ENCODE measurements around the gene PRSS16.
"Not testable (repeated sequence)": the region's sequence is repeated elsewhere in the genome, so short reads cannot be mapped to it uniquely, and the experiment has no call there.

Gene PRSS16, protein sequence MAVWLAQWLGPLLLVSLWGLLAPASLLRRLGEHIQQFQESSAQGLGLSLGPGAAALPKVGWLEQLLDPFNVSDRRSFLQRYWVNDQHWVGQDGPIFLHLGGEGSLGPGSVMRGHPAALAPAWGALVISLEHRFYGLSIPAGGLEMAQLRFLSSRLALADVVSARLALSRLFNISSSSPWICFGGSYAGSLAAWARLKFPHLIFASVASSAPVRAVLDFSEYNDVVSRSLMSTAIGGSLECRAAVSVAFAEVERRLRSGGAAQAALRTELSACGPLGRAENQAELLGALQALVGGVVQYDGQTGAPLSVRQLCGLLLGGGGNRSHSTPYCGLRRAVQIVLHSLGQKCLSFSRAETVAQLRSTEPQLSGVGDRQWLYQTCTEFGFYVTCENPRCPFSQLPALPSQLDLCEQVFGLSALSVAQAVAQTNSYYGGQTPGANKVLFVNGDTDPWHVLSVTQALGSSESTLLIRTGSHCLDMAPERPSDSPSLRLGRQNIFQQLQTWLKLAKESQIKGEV

DNA sequence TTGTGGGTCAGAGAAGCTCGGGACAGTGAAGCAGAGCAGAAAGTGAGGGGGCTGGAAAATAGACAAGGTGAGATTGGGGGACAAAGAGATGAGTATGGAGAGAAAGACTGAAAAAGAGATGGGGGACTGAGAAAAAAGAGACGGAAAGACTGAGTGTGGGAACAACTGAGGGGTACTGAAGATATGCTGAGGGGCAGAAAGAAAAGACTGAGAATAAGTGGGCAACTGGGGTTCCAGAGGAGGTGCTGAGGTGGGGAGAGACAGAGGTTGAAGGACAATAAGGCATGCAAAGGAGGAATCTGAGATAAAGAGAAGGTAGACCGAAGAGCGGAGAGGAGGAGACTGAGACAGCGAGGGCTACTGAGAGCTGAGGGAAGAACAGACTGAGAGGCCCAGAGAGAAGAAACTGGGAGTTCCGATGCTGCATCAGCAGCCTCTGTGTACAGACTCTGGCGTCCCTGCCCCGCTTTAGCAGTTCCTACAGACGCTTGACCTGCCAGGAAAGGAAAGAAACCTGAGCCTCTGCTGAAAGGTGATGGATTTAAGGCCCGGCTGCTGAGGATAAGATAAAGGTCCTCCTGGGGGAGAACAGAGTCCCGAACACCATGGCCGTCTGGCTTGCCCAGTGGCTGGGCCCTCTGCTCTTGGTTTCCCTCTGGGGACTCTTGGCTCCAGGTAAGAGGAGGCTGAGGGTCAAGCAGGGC, at the start of gene PRSS16:
Gene PRSS16, plus strand, starts transcription at position 569 of the 704 bp plus-strand sequence. Its CDS starts 37 bp downstream, at position 606.
- DNase-seq, result no peak

- DNase-seq, result no peak
These were observed 41.9 kb upstream of the PRSS16 start for GRCh38 chr6:27205375-27206278.

GRCh38 chr6:27206806-27207205, 40.7 kb upstream of the PRSS16 start:
- DNase-seq, result no peak

DNA sequence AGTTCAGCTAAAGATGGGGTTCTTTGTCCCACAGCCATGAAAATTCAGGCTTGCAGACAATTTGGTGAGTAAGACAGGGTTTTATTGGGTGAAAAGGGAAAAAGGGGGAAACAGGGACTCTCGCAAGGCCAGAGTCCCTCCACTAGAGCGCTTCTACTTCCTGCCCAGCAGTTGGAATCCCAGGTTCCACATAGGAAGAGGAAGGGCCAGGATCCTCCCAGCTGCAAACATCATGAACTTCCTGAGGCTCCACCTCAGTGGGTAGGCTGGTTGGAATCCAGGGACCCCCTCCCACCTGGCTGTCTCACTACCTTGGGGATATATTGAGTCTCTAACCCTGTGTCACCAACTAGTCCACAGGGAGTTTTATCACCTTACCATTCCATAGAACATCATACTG, 39.5 kb upstream of the PRSS16 start:
- DNase-seq, result no peak

GRCh38 chr6:27209196-27209595, 38.3 kb upstream of the PRSS16 start:
- DNase-seq, result no peak

- DNase-seq, result no peak
These were observed 37.7 kb upstream of the PRSS16 start for GRCh38 chr6:27209659-27210269.

- DNase-seq, result not testable (repeated sequence)
These were observed 34.4 kb upstream of the PRSS16 start for GRCh38 chr6:27213091-27213517.

DNA sequence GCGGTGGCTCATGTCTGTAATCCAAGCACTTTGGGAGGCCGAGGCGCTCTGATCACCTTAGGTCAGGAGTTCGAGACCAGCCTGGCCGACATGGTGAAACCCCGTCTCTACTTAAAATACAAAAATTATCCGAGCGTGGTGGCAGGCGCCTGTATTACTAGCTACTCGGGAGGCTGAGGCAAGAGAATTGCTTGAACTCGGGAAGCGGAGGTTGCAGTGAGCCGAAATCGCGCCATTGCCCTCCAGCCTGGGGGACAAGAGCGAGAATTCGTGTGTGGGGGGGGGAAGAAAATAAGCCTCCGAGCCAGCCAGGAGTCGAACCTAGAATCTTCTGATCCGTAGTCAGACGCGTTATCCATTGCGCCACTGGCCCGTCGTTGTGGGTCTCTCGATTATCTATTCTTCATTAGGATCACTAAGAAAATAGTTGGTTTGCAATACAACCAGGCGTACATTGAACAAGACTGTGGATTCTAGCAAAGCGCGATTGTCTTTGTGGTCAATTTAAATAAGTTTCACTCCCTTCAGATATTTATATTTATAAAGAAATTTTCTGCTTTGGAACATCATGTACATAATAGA, 33.9 kb upstream of the PRSS16 start:
- DNase-seq, result peak; percentile 43

DNA sequence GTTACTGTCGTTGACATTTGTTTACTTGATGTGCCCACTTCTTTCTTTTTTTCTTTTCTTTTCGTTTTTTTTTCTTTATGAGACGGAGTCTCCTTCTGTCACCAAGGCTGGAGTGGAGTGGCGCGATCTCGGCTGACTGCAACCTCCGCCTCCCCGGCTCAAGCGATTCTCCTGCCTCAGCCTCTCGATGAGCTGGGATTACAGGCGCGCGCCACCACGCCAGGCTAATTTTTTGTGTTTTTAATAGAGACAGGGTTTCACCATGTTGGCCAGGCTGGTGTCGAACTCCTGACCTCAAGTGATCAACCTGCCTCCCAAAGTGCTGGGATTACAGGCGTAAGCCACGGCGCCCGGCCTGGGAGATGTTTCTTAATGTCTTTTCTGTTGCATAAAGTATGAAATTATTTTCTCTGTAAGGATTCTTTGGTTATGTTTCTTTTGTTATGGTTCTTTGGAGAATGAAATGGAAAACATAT, 33.3 kb upstream of the PRSS16 start:
- DNase-seq, result no peak

- DNase-seq, result no peak
These were observed 30.6 kb upstream of the PRSS16 start for GRCh38 chr6:27216874-27217273.

GRCh38 chr6:27222971-27223370, 24.5 kb upstream of the PRSS16 start:
- not testable (repeated sequence) for DNase-seq

DNA sequence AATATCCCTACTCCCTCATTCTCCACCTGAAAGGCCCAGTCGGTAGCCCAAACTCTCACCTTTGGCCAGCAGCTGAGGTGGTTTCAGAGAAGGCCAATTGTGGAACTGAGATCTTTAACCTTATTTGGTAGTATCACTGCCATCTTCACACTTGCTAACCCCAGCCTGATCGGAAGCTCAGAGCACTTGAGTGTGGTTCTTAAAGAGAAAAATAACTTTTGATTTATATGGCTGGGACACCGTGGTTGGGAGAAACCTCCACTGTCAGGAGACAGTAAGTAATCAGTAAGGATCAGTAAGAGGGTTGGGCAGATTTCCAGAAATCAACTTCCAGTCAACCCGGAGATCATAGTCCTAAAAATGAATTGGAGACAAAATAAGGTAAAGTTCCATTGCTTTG, 22.8 kb upstream of the PRSS16 start:
- DNase-seq, result no peak

GRCh38 chr6:27228963-27229477, 18.5 kb upstream of the PRSS16 start:
- DNase-seq, result no peak

- DNase-seq, result no peak
These were observed 16.8 kb upstream of the PRSS16 start for GRCh38 chr6:27230758-27231111.

DNA sequence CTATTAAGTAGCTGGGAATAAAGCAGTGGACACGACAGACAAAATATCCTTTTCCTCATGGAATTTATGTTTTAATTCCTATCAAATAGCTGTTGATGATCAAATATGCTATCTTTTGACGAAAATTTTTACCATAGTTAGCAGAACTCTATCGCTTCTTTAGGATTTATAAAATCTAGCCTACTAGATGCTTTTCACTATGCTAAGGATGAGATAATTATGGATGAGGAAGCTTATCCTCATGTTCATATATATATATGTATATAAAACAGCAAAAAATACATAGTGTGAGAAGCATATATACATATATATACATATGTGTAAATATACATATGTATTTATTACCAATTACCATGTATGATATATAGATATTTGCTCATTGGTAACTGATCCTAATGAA, 12.9 kb upstream of the PRSS16 start:
- DNase-seq, result no peak

DNA sequence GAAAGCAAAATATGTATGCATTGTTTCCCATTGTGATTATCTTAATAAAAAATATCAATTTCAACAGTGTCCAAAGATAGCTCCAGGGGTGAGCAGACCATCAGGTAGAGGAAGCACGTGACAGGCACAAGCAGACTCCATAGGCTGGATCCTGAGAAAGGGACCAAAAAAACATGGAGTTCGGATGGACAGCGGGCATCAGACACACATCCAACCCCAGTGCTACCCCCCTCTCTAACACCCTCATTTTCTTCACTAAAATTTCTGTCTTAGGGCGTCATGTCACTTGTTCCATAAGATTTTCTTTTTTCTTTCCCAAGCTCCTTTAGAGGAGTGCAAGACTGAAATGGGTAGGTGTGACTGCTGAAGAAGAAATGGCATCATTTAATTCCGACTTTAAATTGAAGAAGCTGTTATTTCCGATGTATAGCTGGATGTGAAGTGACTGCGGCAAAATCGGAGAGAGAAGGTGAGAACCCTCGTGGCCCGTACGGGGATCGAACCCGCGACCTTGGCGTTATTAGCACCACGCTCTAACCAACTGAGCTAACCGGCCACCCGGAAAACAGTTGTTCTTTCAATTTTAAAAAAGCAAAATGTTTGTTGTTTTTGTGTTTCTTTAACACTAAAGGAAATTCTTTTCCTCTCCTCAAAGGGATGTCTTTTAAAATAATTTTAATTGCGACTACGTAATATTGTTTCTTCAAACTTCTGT, 10.3 kb upstream of the PRSS16 start:
- peak; percentile 70 for DNase-seq

DNA sequence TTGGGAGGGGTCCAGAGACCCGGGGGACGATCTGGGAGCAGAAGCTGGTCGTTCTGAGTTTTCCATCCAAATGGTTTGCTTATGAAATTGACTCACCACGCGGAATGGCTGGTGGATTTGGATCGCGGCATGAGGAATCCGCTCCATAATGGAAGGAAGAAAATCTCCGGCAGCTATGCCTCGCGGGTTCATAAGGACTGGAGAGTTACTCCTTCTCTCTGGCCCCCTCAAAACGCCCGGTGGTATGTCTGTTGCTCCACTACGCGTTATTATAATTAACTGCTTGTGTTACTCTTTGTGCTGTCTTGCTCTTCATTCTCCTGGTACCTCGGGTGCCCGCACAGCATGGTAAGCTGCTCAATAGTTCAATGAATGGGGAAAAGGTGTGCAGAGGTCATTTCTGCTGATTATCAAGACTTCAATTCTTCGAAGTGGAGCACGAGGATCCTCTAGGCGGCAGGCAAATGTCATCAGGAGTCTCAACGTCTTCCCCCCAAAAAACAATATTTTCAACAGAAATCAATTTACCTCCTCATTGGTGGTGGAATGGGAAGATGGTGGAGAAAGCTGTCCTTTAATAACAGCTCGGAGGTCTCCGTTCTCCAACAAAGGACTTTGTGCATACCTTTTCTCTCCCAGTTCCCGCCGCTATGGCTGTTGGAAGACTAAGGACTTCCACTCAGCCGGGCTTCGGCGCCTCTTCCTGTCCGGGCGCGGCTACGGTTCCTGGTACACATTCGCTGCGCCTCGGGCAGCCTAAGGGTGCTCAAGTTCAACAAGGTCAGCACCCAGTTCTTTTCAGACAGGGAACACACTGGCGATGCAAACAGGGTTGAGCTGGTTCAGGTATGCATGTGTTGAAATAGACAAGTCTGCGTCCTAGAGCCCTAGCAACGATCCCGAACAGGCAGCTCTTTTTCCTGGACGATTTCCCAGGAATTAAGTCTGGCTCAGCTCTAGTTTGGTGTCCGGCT, 9.2 kb upstream of the PRSS16 start:
- DNase-seq, result peak; percentile 48

- no peak for DNase-seq
These were observed 8.2 kb upstream of the PRSS16 start for GRCh38 chr6:27239258-27239657.

DNA sequence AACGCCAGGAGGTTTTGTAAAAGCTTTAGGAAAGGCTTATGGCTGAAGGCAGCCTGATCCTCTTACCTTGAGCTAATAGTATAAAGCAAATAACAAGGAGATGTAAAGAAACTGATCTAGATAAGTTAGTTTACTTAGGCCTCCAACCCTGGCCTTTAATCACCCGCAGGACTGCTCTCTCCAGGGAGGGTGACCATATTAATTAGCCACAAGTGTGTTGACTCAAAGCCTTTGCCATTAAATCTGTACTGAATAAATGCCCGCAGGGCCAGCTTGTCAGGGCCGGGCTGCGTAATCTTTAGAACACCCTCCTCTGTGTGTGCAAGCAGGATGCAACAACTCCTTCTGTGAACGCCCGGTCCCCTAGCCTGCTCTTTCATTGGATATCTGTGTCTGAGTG, 6.1 kb upstream of the PRSS16 start:
- no peak for DNase-seq
